GM18520 (cell line): ENCODE results near the gene MB21D2.
"Not testable (repeated sequence)": the region's sequence is repeated elsewhere in the genome, so short reads cannot be mapped to it uniquely, and the experiment has no call there.

Source experiments
- ATAC-seq: cut with Tn5 transposase; IDR thresholded peaks from one replicate; pipeline ENCODE4 v1.9.1; 2021; ENCODE audit not compliant: unreplicated experiment

Gene MB21D2

GRCh38 chr3:192816351-192816750 lies 101.3 kb downstream of the MB21D2 start:
- ATAC-seq, result no peak

- no peak for ATAC-seq
Measured at GRCh38 chr3:192812743-192813383, 104.8 kb downstream of the MB21D2 start.

DNA sequence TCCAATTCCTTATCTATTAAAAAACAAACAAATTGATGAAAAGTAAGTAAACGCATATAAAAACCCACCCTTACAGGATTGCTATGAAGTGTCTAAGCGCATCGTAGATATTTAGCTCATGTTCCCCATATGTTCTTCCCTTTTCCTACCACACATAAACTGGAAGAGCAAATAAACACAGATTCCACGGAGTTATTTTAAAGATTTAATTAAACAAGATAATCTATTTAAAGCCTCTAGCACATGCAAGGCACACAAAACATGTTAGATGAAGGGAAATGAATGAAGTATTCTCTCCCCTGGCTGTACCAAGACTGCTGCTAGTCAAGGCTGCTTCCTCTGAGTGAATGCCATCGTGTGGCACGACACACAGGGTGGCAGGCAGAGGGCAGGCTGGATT lies 111.9 kb downstream of the MB21D2 start:
- ATAC-seq, result no peak

DNA sequence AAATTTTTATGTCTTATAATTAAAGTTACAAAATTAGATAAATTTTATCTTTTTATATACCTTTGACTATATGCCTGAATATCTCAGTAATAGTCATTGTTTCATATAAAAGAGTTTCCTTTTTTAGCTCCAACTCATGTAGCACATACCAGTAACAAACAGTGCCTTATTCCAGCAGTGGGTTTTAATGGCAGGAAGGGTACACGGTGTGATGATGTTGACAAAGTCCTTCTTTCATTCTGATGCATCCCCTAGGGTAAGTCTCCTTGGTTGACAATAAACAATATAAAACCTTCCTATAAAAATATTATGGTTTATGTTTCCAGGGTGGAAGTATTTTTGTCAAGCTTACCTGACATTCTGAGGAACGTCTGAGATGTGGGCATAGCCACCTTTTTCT lies 113.2 kb downstream of the MB21D2 start:
- ATAC-seq, result no peak

DNA sequence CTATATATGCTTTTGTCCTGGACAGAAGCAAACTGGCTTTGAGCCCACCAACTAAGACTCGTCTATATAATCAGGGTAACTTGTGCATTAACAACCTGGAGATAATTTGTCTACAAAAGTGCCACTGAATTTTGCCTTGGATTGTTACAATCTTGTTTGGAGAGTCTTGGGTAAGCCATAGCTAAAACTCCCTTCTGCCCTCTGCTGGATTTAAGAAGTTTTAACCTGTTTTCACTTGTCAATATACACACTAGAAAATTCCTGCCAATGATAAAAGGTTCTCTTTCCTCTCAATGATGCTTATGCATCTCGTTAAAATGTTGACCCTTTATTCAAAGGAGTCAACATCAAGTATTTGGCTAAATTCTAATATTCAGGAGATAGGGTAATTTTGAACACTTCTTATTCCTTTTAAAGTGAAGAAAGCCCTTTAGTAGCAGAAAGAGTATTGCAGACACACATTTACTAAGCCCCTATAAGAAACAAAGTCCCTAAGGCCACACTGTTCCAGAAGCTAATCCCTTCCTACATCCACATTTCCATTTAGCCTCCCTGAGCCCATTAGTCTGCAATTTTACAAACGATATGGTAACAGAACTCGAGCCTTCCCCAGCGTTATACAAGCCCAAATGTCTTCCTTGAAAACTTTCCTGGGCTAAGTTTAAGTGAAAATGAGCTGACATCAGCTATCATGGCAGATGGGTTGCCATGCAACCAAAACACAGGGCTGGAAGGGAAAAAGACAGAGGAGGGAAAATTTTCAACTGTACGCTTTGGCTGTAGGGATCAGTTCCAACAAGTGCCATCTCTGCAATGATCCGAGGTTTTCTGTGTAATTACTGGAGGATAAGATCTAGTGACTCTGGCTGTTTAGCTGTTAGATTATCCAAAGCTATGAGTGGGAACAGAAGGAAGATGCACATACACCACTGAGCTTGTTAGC lies 114.4 kb downstream of the MB21D2 start:
- peak; percentile 58 for ATAC-seq

DNA sequence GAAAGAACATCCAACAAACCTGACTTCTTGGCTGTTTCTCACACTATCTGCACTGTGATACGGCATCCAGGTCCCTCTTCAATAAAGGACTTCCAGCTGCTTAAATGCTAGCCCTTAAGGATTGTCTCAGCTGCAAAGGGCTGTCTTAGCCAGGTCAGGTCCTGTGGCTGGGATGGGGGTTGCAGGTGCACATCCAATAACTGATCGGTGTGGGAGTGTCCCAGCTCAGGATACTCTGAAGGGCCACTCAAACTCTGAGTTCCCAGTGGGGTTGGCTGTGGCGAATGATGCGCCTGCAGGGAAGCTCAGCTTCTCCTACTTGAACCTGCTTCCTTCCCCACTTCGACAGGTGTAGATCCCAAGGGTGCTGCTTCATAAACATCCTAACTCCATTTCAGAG lies 115.7 kb downstream of the MB21D2 start:
- ATAC-seq, result no peak

DNA sequence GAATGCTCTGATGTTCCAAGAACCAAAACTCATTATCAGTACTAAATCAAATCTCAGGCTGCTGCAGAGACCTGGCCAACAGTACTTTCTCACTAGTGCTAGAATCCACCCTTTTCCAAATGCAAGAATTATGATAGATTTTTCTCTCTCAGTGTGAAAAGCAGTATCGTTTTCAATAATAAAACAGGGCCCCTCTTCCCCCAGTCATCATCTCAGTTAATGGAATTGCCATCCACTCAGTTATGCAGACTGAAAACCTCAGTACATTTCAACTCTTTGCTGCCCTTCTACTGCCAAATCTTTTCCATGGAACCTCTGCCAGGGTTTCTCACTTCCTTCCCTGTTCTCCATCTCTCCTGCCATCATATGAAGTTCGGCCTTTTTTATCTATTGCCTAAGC lies 117.9 kb downstream of the MB21D2 start:
- no peak for ATAC-seq

- no peak for ATAC-seq
Measured at GRCh38 chr3:192795021-192795420, 122.6 kb downstream of the MB21D2 start.

DNA sequence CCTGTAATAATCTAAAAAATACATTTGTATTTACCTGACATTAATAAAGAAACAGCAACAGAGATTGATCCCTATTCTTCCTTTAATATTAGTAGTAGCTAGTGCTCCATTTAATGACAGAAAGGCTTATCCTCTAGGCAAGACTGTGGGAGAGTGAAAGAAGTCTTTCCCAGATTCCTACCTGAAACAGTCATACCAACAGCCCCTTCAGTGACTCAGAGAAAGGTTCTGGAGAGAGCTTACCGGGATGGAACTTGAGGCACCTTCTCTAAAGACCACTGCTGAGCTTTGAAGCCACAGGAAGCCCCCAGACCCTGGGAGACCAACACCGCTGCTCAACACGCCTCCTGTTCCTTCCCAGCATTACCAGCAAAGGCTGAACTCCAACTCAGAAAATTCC lies 123.4 kb downstream of the MB21D2 start:
- ATAC-seq, result no peak

DNA sequence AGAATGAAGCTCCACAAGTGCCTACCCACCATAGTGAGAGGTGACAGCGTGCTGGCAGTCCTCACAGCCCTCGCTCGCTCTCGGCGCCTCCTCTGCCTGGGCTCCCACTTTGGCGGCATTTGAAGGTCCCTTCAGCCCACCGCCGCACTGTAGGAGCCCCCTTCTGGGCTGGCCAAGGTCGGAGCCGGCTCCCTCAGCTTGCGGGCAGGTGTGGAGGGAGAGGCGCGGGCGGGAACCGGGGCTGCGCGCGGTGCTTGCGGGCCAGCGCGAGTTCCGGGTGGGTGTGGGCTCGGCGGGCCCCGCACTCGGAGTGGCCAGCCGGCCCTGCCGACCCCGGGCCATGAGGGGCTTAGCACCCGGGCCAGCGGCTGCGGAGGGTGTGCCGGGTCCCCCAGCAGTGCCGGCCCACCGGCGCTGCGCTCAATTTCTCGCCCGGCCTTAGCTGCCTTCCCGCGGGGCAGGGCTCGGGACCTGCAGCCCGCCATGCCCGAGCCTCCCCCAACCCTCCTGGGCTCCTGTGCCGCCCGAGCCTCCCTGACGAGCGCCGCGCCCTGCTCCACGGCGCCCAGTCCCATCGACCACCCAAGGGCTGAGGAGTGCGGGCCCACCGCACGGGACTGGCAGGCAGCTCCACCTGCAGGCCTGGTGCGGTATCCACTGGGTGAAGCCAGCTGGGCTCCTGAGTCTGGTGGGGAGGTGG lies 128.7 kb downstream of the MB21D2 start:
- not testable (repeated sequence) for ATAC-seq

DNA sequence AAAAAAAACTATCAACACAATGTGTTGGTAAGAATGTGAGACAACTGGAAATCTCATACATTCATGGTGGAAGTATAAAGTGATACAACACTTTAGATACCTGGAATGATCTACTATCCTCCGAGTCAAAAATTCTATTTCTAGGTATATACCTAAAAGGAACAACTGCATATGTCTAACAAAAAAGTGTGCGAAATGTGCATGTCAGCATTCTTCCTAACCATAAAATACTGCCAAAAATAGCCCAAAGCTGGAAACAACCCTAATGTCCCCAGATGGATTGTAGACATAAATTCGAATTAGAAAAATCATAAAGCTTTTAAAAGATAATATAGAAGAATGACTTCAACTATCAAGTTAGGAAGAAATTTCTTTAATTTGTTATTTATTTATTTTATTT lies 139.1 kb downstream of the MB21D2 start:
- ATAC-seq, result no peak

GRCh38 chr3:192774341-192774740 lies 143.3 kb downstream of the MB21D2 start:
- ATAC-seq, result not testable (repeated sequence)

GRCh38 chr3:192772240-192772894 lies 145.3 kb downstream of the MB21D2 start:
- no peak for ATAC-seq

DNA sequence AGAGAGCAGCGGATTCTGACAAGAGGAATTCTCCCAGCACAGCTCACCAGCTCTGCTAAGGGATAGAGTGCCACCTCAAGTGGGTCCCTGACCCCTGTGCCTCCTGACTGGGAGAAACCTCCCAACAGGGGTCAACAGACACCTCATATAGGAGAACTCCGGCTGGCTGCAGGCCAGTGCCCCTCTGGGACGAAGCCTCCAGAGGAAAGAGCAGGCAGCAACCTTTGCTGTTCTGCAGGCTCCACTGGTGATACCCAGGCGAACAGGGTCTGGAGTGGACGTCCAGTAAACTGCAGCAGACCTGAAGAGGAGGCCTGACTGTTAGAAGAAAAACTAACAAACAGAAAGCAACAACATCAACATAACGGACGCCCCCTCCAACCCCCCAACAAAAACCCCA lies 159.0 kb downstream of the MB21D2 start:
- ATAC-seq, result no peak

DNA sequence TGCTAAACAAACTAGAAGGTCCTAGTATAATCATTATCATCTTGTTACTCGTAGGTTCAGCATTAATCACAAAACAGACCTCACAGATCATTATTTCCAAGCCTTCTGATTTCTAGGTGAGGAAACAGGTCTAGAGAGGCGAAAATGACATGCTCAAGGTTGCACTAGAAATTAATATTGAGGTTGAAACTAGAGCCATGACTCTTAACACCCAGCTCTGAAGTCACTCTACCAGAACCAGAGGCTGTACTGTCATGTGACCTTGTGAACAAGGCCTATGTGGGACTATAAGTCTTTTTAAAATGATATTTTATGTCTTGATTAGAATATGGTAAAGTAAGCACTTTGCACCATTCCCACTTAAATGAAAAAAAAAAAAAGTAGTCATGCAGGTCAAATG lies 166.5 kb downstream of the MB21D2 start:
- ATAC-seq, result no peak

GRCh38 chr3:192750201-192750600 lies 167.5 kb downstream of the MB21D2 start:
- no peak for ATAC-seq

- no peak for ATAC-seq
Measured at GRCh38 chr3:192747746-192748145, 169.9 kb downstream of the MB21D2 start.

- no peak for ATAC-seq
Measured at GRCh38 chr3:192747145-192747544, 170.5 kb downstream of the MB21D2 start.
